Type B pancreatic cell (in vitro differentiated cells): ENCODE results near the gene DUOX2. TPM values are rescaled to one million over a fixed set of nuclear protein-coding genes. Genes with fewer than 3 reads are reported as not detected.
A peak's percentile ranks its signal among the peaks of the same experiment; 100 is the strongest.
"Not testable (repeated sequence)": the region's sequence is repeated elsewhere in the genome, so short reads cannot be mapped to it uniquely, and the experiment has no call there.

Experiments used
- DNase-seq: peaks from one replicate; pipeline ENCODE4 v3.0.0; 2021; ENCODE audit warnings: mixed read lengths; ENCODE audit not compliant: unreplicated experiment; ENCODE audit errors: extremely low spot score
- H3K27ac Mint-ChIP-seq: 2 replicates; pipeline ENCODE4 v1.8.0; 2021; ENCODE audit warnings: mild to moderate bottlenecking, mixed read lengths
- H3K27me3 Mint-ChIP-seq: 2 replicates; pipeline ENCODE4 v1.8.0; 2021; ENCODE audit warnings: mixed read lengths
- H3K36me3 Mint-ChIP-seq: 2 replicates; pipeline ENCODE4 v1.8.0; 2021; ENCODE audit warnings: mixed read lengths
- H3K4me1 Mint-ChIP-seq: one replicate; pipeline ENCODE4 v1.8.0; 2021; ENCODE audit warnings: mixed read lengths; ENCODE audit not compliant: unreplicated experiment
- H3K4me3 Mint-ChIP-seq: 2 replicates; pipeline ENCODE4 v1.8.0; 2021; ENCODE audit warnings: mild to moderate bottlenecking, mixed read lengths
- H3K9me3 Mint-ChIP-seq: 2 replicates; pipeline ENCODE4 v1.8.0; 2021; ENCODE audit warnings: mixed read lengths
- CTCF ChIP-seq: fragments of 200-600 bp; sonication (generic); conservative IDR thresholded peaks from 2 replicates; pipeline ENCODE4 v1.5.0; 2021; ENCODE audit warnings: antibody characterized with exemption, mild to moderate bottlenecking
- total RNA-seq: library from RNA; stranded (reverse); gene quantifications from 2 replicates; pipeline ENCODE4 v1.2.1, GENCODE V29; 2021; ENCODE audit warnings: low replicate concordance

DUOX2 gene
- total RNA-seq, 1 donor from 2014 or later = 3.1 TPM

- H3K9me3 Mint-ChIP-seq, H3K27me3 Mint-ChIP-seq, H3K4me1 Mint-ChIP-seq, DNase-seq, H3K27ac Mint-ChIP-seq, H3K36me3 Mint-ChIP-seq, H3K4me3 Mint-ChIP-seq: not testable (repeated sequence)
These were observed 38.3 kb downstream of the DUOX2 start for GRCh38 chr15:45075440-45076320.

- not testable (repeated sequence) for H3K4me3 Mint-ChIP-seq, H3K4me1 Mint-ChIP-seq, H3K27ac Mint-ChIP-seq, DNase-seq, H3K27me3 Mint-ChIP-seq, H3K36me3 Mint-ChIP-seq, H3K9me3 Mint-ChIP-seq
These were observed 40.4 kb downstream of the DUOX2 start for GRCh38 chr15:45073602-45074001.

GRCh38 chr15:45069942-45070360 lies 44.0 kb downstream of the DUOX2 start:
- H3K27me3 Mint-ChIP-seq, H3K27ac Mint-ChIP-seq, DNase-seq, H3K36me3 Mint-ChIP-seq, H3K9me3 Mint-ChIP-seq, H3K4me1 Mint-ChIP-seq, H3K4me3 Mint-ChIP-seq: not testable (repeated sequence)

DNA sequence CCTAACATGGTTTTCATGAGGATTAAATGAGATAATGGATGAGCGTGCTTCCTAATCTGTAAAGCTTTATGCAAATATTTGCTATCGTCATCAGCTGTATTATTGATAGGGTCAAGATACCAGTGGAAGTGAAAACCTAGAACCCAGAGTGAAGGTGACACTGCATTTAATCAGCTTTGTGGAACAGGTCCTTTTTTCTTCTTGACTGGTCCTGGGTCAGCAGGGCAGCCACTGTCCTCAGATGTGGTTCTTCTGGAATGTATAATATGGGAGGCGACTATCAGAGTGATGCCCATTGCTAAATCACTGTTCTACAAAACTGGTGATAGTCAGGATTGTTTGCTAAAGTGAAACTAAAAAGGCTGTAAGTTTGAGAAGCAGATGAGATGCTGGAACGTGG lies 49.6 kb downstream of the DUOX2 start:
- no peak for TF ChIP-seq CTCF
- Mint-ChIP-seq H3K27ac (peak overlapping the region; percentile 88), H3K4me3 (no peak overlapping the region), H3K27me3 (no peaks in the 10 kb centered on the region), H3K9me3 (peaks cover 4% of the 10 kb centered on the region), H3K36me3 (peaks cover 26% of the 10 kb centered on the region), H3K4me1 (no peaks in the 10 kb centered on the region)
- DNase-seq = no peak

DNA sequence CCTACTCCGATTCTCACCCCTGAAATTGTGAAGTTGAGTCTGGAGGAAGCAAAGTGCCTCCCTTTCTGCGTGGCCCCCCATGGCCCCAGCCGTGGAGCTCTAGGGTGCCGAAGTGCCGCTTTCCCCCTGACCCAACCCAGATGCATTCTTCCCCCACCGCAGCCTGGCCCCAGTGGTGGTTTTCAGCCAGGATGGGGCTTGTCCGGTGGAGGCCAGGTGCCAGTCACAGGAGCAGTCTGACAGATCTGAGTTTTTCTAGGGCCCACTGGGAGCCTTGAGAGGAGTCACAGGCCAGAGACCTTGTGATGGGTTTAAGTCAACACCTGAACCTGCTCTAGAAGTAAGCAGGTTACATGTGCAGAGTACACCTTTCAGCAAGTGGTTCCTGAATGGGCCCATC lies 51.7 kb downstream of the DUOX2 start:
- H3K9me3 Mint-ChIP-seq, H3K27ac Mint-ChIP-seq, H3K4me3 Mint-ChIP-seq, DNase-seq, H3K27me3 Mint-ChIP-seq, H3K4me1 Mint-ChIP-seq: not testable (repeated sequence)
- peaks cover 32% of the 10 kb centered on the region for H3K36me3 Mint-ChIP-seq

DNA sequence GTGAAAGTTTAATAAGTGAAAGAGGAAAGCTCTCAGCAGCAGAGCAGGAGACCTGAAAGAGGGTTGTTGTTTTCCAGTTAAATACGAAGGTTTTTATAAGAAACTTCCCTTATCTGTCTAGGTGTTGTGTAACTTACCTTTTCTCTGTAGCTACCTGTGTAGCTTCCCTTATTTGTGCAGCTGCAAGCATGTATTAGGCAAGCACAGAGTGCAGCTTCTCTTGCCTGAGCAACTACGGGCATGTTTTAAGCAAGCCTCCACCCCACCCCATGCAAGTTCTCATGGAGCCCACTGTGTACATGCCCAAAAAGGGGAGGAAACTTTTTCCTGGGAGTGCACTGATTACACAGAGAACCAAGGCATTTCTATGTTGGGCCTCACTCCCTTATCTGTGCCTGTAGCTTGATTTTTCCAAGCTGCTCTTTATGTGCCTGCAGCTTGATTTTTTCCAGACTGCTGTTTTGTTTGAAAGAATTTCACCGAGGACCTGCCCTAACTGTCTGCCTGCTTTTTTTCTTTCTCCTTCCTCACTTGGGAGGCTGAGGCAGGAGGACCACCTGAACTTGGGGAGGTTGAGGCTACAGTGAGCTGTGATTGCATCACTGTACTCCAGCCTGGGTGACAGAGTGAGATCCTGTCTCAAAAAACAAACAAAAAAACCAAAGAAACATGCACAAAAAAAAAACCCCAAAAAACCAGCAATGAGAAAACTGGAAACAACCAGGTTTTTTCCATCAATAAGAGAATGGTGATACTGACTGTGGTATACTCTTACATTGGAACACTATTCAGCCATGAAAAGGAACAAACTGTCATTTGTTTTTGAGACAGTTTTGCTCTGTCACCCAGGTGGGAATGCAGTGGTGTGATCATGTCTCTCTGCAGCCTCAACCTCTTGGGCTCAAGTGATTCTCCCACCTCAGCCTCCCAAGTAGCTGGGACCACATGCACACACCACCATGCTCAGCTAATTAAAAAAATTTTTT lies 55.0 kb downstream of the DUOX2 start:
- not testable (repeated sequence) for H3K9me3 Mint-ChIP-seq, H3K4me1 Mint-ChIP-seq

DNA sequence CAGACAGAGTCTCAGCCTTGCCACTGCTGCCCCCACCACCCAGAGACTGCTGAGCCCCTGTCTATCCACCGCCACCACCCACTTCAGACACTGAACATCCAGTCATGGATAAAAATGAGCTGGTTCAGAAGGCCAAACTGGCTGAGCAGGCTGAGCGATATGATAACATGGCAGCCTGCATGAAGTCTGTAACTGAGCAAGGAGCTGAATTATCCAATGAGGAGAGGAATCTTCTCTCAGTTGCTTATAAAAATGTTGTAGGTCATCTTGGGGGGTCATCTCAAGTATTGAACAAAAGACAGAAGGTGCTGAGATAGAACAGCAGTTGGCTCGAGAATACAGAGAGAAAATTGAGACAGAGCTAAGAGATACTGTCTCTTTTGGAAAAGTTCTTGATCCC lies 61.3 kb downstream of the DUOX2 start:
- not testable (repeated sequence) for H3K4me3 Mint-ChIP-seq, H3K4me1 Mint-ChIP-seq, DNase-seq, H3K27ac Mint-ChIP-seq, H3K27me3 Mint-ChIP-seq
- Mint-ChIP-seq H3K9me3 (peaks cover 12% of the 10 kb centered on the region), H3K36me3 (peaks cover 57% of the 10 kb centered on the region)

More for the DNA sequence above, 55.0 kb downstream of the DUOX2 start:
- Mint-ChIP-seq H3K36me3 (peaks cover 28% of the 10 kb centered on the region), H3K27ac (peak overlapping the region; percentile 39)
- not testable (repeated sequence) for H3K4me3 Mint-ChIP-seq, H3K27me3 Mint-ChIP-seq, DNase-seq

DNA sequence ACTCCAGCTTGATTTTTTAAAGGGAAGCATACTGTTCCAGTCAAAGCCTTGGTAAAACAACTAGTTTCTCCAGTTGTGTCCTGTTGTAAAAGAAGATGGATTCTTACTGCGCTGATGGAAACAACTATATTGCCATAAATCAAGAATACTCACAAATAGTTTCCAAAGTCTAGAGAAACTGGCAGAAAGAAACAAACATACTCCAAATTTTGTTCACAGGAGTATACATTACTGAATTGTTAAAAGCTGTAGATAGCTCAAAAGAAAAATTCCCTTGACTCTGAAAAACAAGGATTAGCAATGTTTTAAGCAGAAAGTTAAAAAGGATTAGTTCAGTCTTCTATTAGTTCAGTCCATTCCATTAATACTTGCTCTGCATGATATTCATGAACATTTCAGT lies 63.4 kb downstream of the DUOX2 start:
- Mint-ChIP-seq H3K27me3 (no peaks in the 10 kb centered on the region), H3K36me3 (peaks cover 54% of the 10 kb centered on the region), H3K4me1 (no peaks in the 10 kb centered on the region), H3K9me3 (peaks cover 12% of the 10 kb centered on the region), H3K4me3 (no peak overlapping the region), H3K27ac (no peak overlapping the region)
- DNase-seq = no peak
- TF ChIP-seq CTCF = no peak
